RWPE1 (cell line): ENCODE data around the gene CAB39L.

ENCODE experiments used
- CTCF ChIA-PET: fragments of 350-600 bp; sonication (Branson Sonifier 250); formaldehyde crosslinking; extraction: SDS; loops from one replicate; lab custom pipeline; 2021; lab: Yijun Ruan, JAX
- POLR2A ChIA-PET: fragments of 400-600 bp; formaldehyde crosslinking; extraction: SDS; loops from one replicate; lab custom pipeline; 2020; ENCODE audit warnings: antibody characterized with exemption; ENCODE audit not compliant: low non-redundant PET; lab: Yijun Ruan, JAX
- DNase-seq: peaks from one replicate; pipeline ENCODE4 v3.0.0; 2012; ENCODE audit warnings: low spot score
- H3K27ac ChIP-seq: fragments of 450-650 bp; 2 replicates; pipeline ENCODE4 v1.5.1; 2017
- CTCF ChIP-seq: fragments of 450-650 bp; conservative IDR thresholded peaks from 2 replicates; pipeline ENCODE4 v1.5.1; 2017; ENCODE audit warnings: low read depth, mild to moderate bottlenecking

The CAB39L gene

GRCh38 chr13:49319551-49319950, 124.3 kb downstream of the CAB39L start:
- ChIA-PET CTCF (interaction anchor here (0.6 kb wide), 1 partner anchor 21 kb away, joined by 4 read pairs; no protein-coding TSS in a partner anchor), POLR2A (interaction anchor here (0.6 kb wide), 1 partner anchor 241 kb away, joined by 5 read pairs; no protein-coding TSS in a partner anchor)
- no peak for DNase-seq
- H3K27ac ChIP-seq, result no peak overlapping the region
- no peak for TF ChIP-seq CTCF

DNA sequence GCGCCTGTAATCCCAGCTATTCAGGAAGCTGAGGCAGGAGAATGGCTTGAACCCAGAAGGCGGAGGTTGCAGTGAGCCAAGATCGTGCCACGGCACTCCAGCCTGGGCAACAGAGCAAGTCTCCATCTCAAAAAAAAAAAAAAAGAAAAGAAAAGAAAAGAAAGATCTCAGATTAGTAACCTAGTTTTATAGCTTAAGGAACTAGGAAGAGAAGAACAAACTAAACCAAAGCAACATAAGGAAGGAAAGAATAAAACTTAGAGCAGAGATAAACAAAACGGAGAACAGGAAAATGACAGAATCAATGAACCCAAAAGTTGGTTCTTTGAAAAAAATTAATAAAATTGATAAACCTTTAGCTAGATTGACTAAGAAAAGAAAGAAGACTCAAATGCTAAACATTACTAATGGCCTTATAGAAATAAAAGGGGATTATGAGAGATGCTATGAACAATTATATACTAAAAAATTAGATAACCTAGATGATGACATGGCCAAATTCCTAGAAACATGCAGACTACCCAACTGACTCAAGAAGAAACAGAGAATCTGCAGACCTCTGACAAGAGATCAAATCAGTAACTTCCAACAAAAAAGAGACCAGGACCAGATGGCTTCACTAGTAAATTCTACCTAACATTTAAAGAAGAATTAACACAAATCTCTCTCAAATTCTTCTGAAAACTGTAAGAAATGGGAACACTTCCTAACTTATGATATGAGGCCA, 127.9 kb downstream of the CAB39L start:
- CTCF ChIA-PET, result interaction anchor here (1.0 kb wide), 1 partner anchor 121 kb away, joined by 4 read pairs; no protein-coding TSS in a partner anchor
- TF ChIP-seq CTCF, result no peak
- no peak overlapping the region for H3K27ac ChIP-seq
- DNase-seq, result no peak
- POLR2A ChIA-PET, result no interaction called here

GRCh38 chr13:49315036-49315565, 128.8 kb downstream of the CAB39L start:
- ChIA-PET POLR2A (no interaction called here), CTCF (interaction anchor here (1.0 to 2.0 kb wide), 2 partner anchors 122 to 292 kb away, joined by 4 read pairs; no protein-coding TSS in a partner anchor)
- TF ChIP-seq CTCF, result no peak
- DNase-seq, result no peak
- H3K27ac ChIP-seq, result no peak overlapping the region

DNA sequence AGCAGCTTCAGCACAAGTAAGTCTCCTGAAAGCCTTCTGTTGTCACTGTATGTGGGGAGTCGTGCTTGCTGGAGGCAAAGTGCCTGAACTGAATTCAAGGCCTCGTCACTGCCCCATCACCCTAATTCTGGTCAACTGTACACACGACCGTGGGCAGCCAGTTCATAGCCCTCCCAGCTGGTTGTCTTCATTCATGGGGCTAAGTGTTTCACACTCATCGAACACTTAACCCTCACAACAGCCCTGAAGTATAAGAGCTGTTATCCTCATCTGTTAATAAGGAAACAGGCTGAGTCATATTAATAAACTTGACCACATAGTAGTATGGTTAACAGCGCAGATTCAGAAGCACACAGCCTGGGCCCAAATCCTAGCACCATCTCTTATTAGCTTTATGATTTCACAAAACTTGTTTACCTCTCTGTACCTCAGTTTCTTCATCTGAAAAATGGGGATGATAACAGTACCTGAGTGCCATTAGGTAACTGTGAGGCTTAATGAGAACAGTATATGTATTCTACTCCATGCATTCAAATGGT, 129.5 kb downstream of the CAB39L start:
- TF ChIP-seq CTCF, result no peak
- no peak for DNase-seq
- POLR2A ChIA-PET, result no interaction called here
- CTCF ChIA-PET, result interaction anchor here (1.0 to 2.0 kb wide), 2 partner anchors 123 to 293 kb away, joined by 4 read pairs; no protein-coding TSS in a partner anchor
- peak overlapping the region; percentile 52 for H3K27ac ChIP-seq

DNA sequence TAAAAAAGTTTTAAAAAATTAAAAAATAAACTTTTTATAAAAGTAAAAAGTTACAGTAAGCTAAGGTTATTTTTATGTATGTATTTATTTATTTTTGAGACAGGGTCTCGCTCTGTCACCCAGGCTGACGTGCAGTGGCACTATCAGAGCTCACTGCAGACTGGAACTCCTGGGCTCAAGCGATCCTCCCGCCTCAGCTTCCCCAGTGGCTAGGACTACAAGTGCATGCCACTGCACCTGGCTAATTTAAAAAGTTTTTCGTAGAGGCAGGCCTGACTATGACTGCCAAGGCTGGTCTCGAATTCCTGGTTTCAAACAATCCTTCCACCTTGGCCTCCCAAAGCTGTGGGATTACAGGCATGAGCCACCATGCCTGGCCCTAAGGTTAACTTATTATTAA, 132.0 kb downstream of the CAB39L start:
- DNase-seq, result no peak
- CTCF ChIA-PET, result interaction anchor here (0.6 kb wide), 1 partner anchor 572 kb away, joined by 3 read pairs; no protein-coding TSS in a partner anchor
- POLR2A ChIA-PET, result no interaction called here
- H3K27ac ChIP-seq, result no peak overlapping the region
- no peak for TF ChIP-seq CTCF

GRCh38 chr13:49310251-49310650, 133.6 kb downstream of the CAB39L start:
- CTCF ChIA-PET, result interaction anchor here (0.6 kb wide), 1 partner anchor 14 kb away, joined by 3 read pairs; no protein-coding TSS in a partner anchor
- no peak for TF ChIP-seq CTCF
- no peak overlapping the region for H3K27ac ChIP-seq
- no peak for DNase-seq
- POLR2A ChIA-PET, result no interaction called here
